Caco-2 (cell line): ENCODE measurements around the gene ZSCAN30. TPM values are rescaled to one million over a fixed set of nuclear protein-coding genes. Genes with fewer than 3 reads are reported as not detected.

ENCODE experiments used
- BruUV-seq: library from RNA; stranded (reverse); fragments of 400-500 nt; replicated peaks from 2 replicates; lab custom pipeline; 2021; lab: Mats Ljungman, UMichigan
- CTCF ChIA-PET: fragments of 300-600 bp; sonication (Branson Sonifier 250); formaldehyde crosslinking; loops from one replicate; lab custom pipeline; 2022; ENCODE audit warnings: antibody characterized with exemption; lab: Charles Lee
- POLR2A ChIA-PET: fragments of 300-600 bp; sonication (Branson Sonifier 250); formaldehyde crosslinking; loops from one replicate; lab custom pipeline; 2022; ENCODE audit warnings: antibody characterized with exemption; lab: Charles Lee
- DNase-seq, 2 experiments: peaks; one replicate each; pipeline versions ENCODE4 v3.0.0 to v3.0.0-alpha.2; 2020 to 2022
- H3K27me3 ChIP-seq: replicated peaks from 2 replicates; pipeline ENCODE4 v1.6.0; 2011; ENCODE audit warnings: low read length; ENCODE audit not compliant: control insufficient read depth, insufficient read depth
- H3K36me3 ChIP-seq: 2 replicates; pipeline ENCODE4 v1.5.1; 2011; ENCODE audit warnings: low read length; ENCODE audit not compliant: control insufficient read depth, insufficient read depth
- H3K4me1 ChIP-seq: fragments of 250-450 bp; sonication (Bioruptor Pico); 2 replicates; pipeline ENCODE4 v1.5.1; 2020; ENCODE audit warnings: mild to moderate bottlenecking
- H3K4me3 ChIP-seq: 2 replicates; pipeline ENCODE4 v1.5.1; 2011; ENCODE audit warnings: low read depth, mild to moderate bottlenecking, control low read depth, low read length
- H3K9me3 ChIP-seq: fragments of 250-450 bp; sonication (Bioruptor Pico); 2 replicates; pipeline ENCODE4 v1.5.1; 2020; ENCODE audit warnings: mild to moderate bottlenecking, moderate library complexity
- H3K27ac Mint-ChIP-seq: one replicate; pipeline ENCODE4 v1.8.0; 2022; ENCODE audit warnings: mixed read lengths; ENCODE audit not compliant: unreplicated experiment
- H3K27me3 Mint-ChIP-seq: one replicate; pipeline ENCODE4 v1.8.0; 2022; ENCODE audit warnings: mixed read lengths; ENCODE audit not compliant: insufficient read depth, unreplicated experiment
- H3K36me3 Mint-ChIP-seq: one replicate; pipeline ENCODE4 v1.8.0; 2022; ENCODE audit warnings: mild to moderate bottlenecking, mixed read lengths; ENCODE audit not compliant: insufficient read depth, unreplicated experiment
- H3K4me1 Mint-ChIP-seq: one replicate; pipeline ENCODE4 v1.8.0; 2022; ENCODE audit warnings: low read depth, mixed read lengths; ENCODE audit not compliant: unreplicated experiment
- H3K4me3 Mint-ChIP-seq: one replicate; pipeline ENCODE4 v1.8.0; 2022; ENCODE audit warnings: mild to moderate bottlenecking, moderate library complexity, mixed read lengths; ENCODE audit not compliant: unreplicated experiment
- H3K9me3 Mint-ChIP-seq: one replicate; pipeline ENCODE4 v1.8.0; 2022; ENCODE audit warnings: mixed read lengths; ENCODE audit not compliant: unreplicated experiment
- intact Hi-C: fragments of 100-400 bp; cut with micrococcal nuclease; formaldehyde crosslinking; loops from one replicate; pipeline ENCODE4 v1.10.0; 2022; ENCODE audit not compliant: unreplicated experiment
- total RNA-seq: library from RNA; stranded (reverse); gene quantifications from 2 replicates; pipeline ENCODE4 v1.2.3, GENCODE V29; 2022
- TF ChIP-seq, protein P1 (sequence below), 2 experiments: fragments of 200-600 bp in 1 of 2; IDR thresholded peaks; 1 replicate in 1 of 2; 2 replicates in 1 of 2; pipeline versions ENCODE4 v1.5.1 to v1.8.0; 2011 to 2022; ENCODE audit warnings: antibody characterized with exemption in 1 of 2, control low read depth in 1 of 2, inconsistent platforms in 1 of 2, low read depth in 1 of 2, low read length in 1 of 2, mild to moderate bottlenecking in 1 of 2, moderate library complexity in 1 of 2; ENCODE audit not compliant: insufficient read depth in 1 of 2, severe bottlenecking in 1 of 2, unreplicated experiment in 1 of 2

ZSCAN30 gene
- total RNA-seq, 1 experiment from 2014 or later = 14.1 TPM

DNA sequence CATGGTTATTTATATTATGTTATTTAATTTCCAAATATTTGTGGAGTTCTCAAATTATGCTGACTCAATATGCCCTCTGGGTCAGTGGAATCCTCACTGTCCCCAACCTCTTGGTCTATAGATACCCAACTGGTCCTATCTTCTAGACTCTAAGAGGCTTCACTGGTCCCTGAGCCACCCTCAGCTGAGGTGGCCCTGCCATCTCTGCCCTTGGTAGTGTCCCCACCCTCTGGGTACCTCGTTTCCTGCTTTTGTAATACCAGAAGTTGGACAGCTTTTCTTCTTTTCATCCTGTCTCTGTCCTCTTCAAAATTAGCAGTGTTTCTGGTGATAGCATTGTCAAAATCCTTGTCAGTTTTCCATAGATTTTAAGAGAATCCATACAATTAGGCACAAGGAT, 11.9 kb downstream of the ZSCAN30 start:
- H3K4me3 ChIP-seq = no peak overlapping the region
- no peaks in the 10 kb centered on the region for H3K36me3 ChIP-seq
- DNase-seq = no peak
- Mint-ChIP-seq H3K27ac (no peak overlapping the region), H3K9me3 (no peaks in the 10 kb centered on the region), H3K4me3 (no peak overlapping the region), H3K4me1 (no peaks in the 10 kb centered on the region), H3K27me3 (no peaks in the 10 kb centered on the region), H3K36me3 (peaks cover 6% of the 10 kb centered on the region)
- intact Hi-C loops = no loop called here
- POLR2A ChIA-PET = no interaction called here
- no peaks in the 10 kb centered on the region for H3K9me3 ChIP-seq
- BruUV-seq = no TSS peak
- H3K4me1 ChIP-seq = no peaks in the 10 kb centered on the region
- TF ChIP-seq, protein P1, sequence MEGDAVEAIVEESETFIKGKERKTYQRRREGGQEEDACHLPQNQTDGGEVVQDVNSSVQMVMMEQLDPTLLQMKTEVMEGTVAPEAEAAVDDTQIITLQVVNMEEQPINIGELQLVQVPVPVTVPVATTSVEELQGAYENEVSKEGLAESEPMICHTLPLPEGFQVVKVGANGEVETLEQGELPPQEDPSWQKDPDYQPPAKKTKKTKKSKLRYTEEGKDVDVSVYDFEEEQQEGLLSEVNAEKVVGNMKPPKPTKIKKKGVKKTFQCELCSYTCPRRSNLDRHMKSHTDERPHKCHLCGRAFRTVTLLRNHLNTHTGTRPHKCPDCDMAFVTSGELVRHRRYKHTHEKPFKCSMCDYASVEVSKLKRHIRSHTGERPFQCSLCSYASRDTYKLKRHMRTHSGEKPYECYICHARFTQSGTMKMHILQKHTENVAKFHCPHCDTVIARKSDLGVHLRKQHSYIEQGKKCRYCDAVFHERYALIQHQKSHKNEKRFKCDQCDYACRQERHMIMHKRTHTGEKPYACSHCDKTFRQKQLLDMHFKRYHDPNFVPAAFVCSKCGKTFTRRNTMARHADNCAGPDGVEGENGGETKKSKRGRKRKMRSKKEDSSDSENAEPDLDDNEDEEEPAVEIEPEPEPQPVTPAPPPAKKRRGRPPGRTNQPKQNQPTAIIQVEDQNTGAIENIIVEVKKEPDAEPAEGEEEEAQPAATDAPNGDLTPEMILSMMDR (IDR thresholded peaks at IDR 0.05; ENCODE audit: insufficient read depth in 1 of 2, low read depth in 1 of 2, low read length in 1 of 2, severe bottlenecking in 1 of 2, unreplicated experiment in 1 of 2) = no peak
- CTCF ChIA-PET = no interaction called here
- no peaks in the 10 kb centered on the region for H3K27me3 ChIP-seq

DNA sequence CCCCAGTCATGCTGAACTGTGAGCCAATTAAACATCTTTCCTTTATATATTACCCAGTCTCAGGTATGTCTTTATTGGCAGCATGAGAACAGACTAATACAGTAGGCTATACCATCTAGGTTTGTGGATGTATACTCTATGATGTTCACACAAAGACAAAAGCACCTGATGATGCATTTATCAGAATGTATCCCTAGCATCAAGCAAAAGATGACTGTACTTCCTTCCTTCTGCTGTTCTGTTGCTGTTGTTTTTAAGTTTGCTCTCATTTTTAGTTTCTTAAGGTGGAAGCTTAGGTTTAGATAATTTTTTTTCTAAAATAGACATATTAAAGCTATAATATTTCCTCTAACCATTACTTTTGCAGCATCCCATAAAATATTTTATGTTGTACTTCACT, 12.4 kb downstream of the ZSCAN30 start:
- no TSS peak for BruUV-seq
- Mint-ChIP-seq H3K27me3 (no peaks in the 10 kb centered on the region), H3K27ac (no peak overlapping the region)

DNA sequence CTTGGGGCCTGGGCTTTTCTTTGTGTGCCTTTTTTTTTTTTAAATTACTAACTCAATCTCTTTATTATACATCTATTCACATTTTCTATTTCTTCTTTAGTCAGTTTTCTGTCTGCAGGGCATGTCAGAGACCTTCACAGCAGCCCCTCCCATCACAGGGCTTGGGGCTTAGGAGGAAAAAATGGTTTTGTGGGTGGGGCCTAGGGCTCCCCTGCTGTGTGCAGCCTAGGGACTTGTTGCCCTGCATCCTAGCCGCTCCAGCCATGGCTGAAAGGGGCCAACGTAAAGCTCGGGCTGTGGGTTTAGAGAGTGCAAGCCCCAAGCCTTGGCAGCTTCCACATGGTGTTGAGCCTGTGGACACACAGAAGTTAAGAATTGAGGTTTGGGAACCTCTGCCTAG, 13.8 kb downstream of the ZSCAN30 start:
- Mint-ChIP-seq H3K27me3 (no peaks in the 10 kb centered on the region), H3K36me3 (no peaks in the 10 kb centered on the region), H3K27ac (no peak overlapping the region), H3K9me3 (no peaks in the 10 kb centered on the region), H3K4me3 (no peak overlapping the region), H3K4me1 (no peaks in the 10 kb centered on the region)
- no peaks in the 10 kb centered on the region for H3K27me3 ChIP-seq
- H3K36me3 ChIP-seq = no peaks in the 10 kb centered on the region
- CTCF ChIA-PET = no interaction called here
- TF ChIP-seq, protein P1 (IDR thresholded peaks at IDR 0.05; ENCODE audit: insufficient read depth in 1 of 2, low read depth in 1 of 2, low read length in 1 of 2, severe bottlenecking in 1 of 2, unreplicated experiment in 1 of 2) = no peak
- H3K4me1 ChIP-seq = no peaks in the 10 kb centered on the region
- H3K9me3 ChIP-seq = no peaks in the 10 kb centered on the region
- no peak overlapping the region for H3K4me3 ChIP-seq
- DNase-seq = no peak
- no TSS peak for BruUV-seq
- POLR2A ChIA-PET = no interaction called here
- intact Hi-C loops = no loop called here

More for the DNA sequence above, 12.4 kb downstream of the ZSCAN30 start:
- H3K4me3 Mint-ChIP-seq = no peak overlapping the region
- H3K36me3 Mint-ChIP-seq = peaks cover 2% of the 10 kb centered on the region
- TF ChIP-seq, protein P1 (IDR thresholded peaks at IDR 0.05; ENCODE audit: insufficient read depth in 1 of 2, low read depth in 1 of 2, low read length in 1 of 2, severe bottlenecking in 1 of 2, unreplicated experiment in 1 of 2) = no peak
- no peaks in the 10 kb centered on the region for H3K4me1 Mint-ChIP-seq
- no peaks in the 10 kb centered on the region for H3K36me3 ChIP-seq
- ChIA-PET POLR2A (no interaction called here), CTCF (no interaction called here)
- intact Hi-C loops = no loop called here
- no peaks in the 10 kb centered on the region for H3K9me3 Mint-ChIP-seq
- no peaks in the 10 kb centered on the region for H3K4me1 ChIP-seq
- H3K27me3 ChIP-seq = no peaks in the 10 kb centered on the region
- H3K4me3 ChIP-seq = no peak overlapping the region
- H3K9me3 ChIP-seq = no peaks in the 10 kb centered on the region
- no peak for DNase-seq
